ENCODE data around the gene ARSG.
"Not testable (repeated sequence)": the region's sequence is repeated elsewhere in the genome, so short reads cannot be mapped to it uniquely, and the experiment has no call there.

ARSG gene

DNA sequence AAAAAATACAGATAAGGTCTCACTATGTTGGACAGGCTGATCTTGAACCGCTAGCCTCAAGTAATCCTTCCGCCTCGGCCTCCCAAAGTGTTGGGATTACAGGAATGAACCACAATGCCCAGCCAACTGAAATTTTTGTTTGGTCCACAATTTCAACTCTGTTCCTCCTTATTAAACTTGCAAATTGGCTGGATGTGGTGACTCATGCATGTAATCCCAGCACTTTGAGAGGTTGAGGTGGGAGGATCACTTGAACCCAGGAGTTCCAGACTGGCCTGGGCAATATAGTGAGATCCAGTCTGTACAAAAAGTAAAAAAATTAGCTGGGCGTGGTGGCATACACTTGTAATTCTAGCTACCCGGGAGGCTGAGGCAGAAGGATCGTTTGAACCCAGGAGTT, 13.4 kb downstream of the ARSG start:
- no peak overlapping the region for H3K27ac ChIP-seq
- TF ChIP-seq, protein P1, sequence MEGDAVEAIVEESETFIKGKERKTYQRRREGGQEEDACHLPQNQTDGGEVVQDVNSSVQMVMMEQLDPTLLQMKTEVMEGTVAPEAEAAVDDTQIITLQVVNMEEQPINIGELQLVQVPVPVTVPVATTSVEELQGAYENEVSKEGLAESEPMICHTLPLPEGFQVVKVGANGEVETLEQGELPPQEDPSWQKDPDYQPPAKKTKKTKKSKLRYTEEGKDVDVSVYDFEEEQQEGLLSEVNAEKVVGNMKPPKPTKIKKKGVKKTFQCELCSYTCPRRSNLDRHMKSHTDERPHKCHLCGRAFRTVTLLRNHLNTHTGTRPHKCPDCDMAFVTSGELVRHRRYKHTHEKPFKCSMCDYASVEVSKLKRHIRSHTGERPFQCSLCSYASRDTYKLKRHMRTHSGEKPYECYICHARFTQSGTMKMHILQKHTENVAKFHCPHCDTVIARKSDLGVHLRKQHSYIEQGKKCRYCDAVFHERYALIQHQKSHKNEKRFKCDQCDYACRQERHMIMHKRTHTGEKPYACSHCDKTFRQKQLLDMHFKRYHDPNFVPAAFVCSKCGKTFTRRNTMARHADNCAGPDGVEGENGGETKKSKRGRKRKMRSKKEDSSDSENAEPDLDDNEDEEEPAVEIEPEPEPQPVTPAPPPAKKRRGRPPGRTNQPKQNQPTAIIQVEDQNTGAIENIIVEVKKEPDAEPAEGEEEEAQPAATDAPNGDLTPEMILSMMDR (conservative IDR thresholded peaks at IDR 0.05) = no peak

DNA sequence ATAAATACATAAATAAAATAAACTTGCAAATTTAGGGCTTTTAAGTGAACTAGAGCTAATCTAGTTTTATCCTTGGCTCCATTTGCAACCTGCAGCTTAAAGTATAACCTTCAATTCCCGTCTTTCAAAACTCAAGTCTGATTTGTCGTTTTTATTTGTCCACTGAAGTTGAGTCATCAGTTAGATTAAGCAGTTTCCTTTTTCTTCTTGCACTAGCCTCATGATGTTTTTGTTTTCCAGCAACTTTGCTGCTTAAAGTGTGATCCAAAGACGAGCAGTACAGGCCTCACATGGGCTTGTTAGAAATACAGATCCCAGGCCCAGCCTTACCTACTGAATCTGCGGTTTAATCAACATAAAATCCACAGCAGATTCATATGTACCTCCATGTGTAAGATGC, 13.8 kb downstream of the ARSG start:
- no peak overlapping the region for H3K27ac ChIP-seq
- TF ChIP-seq, protein P1 (conservative IDR thresholded peaks at IDR 0.05) = no peak

DNA sequence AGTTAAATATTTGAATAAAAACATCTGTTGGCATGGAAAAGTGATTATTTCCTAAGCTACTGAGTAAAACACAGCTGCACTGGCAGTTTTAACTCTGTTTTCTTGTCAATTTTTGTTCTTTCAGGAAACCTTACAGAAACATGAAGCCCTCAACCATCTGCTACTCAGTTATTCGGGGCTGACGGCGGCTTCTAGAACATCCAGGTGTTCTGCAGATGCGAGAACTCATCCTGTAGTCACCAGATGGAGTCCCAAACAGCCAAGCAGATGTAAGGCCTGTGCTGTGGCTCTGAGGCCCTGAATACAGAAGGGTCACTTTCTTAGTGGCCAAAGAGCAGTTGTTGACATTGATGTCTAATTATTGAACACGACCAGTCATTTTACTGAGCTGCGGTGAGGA, 15.5 kb downstream of the ARSG start:
- no peak overlapping the region for H3K27ac ChIP-seq
- TF ChIP-seq, protein P1 (conservative IDR thresholded peaks at IDR 0.05) = no peak

DNA sequence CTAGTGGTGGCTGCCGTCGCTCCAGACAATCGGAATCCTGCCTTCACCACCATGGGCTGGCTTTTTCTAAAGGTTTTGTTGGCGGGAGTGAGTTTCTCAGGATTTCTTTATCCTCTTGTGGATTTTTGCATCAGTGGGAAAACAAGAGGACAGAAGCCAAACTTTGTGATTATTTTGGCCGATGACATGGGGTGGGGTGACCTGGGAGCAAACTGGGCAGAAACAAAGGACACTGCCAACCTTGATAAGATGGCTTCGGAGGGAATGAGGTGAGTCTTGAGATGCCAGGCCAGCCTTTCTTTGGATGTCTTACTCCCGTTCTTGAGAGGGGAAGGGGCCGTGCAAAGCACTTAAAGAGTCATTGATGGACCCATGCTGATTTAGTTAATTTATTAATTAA, 16.1 kb downstream of the ARSG start:
- H3K27ac ChIP-seq = no peak overlapping the region
- TF ChIP-seq, protein P1 (conservative IDR thresholded peaks at IDR 0.05) = no peak

DNA sequence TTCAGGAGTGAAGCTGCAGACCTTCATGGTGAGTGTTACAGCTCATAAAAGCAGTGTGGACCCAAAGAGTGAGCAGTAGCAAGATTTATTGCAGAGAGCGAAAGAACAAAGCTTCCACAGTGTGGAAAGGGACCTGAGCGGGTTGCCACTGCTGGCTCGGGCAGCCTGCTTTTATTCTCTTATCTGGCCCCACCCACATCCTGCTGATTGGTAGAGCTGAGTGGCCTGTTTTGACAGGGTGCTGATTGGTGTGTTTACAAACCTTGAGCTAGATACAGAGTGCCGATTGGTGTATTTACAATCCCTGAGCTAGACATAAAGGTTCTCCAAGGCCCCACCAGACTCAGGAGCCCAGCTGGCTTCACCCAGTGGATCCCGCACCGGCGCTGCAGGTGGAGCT, 17.2 kb downstream of the ARSG start:
- H3K27ac ChIP-seq = not testable (repeated sequence)

DNA sequence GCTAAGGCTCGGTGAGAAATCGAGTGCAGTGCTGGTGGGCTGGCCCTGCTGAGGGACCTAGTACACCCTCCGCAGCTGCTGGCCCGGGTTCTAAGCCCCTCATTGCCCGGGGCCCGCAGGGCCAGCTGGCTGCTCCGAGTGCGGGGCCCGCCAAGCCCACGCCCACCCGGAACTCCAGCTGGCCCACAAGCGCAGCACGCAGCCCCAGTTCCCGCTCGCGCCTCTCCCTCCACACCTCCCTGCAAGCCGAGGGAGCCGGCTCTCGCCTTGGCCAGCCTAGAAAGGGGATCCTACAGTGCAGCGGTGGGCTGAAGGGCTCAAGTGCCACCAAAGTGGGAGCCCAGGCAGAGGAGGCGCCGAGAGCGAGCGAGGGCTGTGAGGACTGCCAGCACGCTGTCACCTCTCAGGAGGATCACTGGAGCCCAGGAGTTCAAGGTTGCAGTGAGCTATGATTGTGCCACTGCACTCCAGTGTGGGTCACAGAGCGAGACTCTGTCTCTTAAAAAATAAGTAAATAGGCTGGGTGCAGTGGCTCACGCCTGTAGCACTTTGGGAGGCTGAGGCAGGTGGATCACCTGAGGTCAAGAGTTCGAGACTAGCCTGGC, 17.9 kb downstream of the ARSG start:
- H3K27ac ChIP-seq = not testable (repeated sequence)

DNA sequence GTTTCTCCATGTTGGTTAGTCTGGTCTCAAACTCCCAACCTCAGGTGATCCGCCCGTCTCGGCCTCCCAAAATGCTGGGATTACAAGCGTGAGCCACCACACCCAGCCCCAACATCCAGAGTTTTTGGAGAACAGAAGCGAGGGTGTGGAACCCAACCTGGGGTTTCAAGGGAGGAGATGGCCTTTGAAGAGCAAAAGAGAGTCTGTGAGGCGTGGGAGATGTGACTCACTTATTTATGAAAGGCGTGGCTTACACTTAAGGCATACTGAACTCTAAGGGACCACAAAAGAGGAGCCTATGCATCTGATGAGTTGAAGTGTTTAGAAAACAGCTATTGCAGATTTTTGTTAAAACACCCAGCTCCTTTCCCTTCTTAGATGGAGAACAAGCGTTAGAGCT, 18.9 kb downstream of the ARSG start:
- TF ChIP-seq, protein P1 (conservative IDR thresholded peaks at IDR 0.05) = no peak
- no peak overlapping the region for H3K27ac ChIP-seq

DNA sequence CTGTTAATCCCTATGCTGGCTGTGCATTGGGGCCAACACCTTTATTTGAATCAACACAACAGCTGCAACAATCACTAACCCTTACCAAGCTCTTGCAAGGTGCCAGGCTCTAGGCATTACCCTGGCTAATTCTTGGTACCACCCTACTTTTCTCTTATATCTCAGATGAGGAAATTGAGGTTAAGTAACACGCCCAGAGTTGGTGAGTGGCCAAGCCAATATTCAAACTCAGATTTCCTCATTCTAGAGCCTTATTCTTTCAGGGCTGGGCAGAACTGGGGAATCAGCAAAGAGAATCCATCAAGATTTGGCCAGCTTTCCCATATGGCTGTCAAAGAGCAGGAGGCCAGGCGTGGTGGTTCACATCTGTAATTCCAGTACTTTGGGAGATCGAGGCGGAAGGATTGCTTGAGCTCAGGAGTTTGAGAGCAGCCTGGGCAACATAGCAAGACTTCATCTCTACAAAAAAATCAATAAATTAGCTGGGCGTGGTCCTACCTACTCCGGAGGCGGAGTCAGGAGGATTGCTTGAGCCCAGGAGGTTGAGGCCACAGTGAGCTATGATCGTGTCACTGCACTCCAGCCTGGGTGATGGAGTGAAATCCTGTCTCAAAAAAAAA, 23.7 kb downstream of the ARSG start:
- TF ChIP-seq, protein P1 (conservative IDR thresholded peaks at IDR 0.05) = no peak
- H3K27ac ChIP-seq = no peak overlapping the region

Data from VCaP (cell line).